Inferior parietal cortex (tissue), 1 donor: ENCODE results near the gene EIF2B1.

Experiments used
- DNase-seq: peaks from one replicate; pipeline ENCODE4 v3.0.0-alpha.2; 2016; ENCODE audit errors: extremely low spot score

EIF2B1 gene

GRCh38 chr12:123633379-123634141, at the start of gene EIF2B1, which contains the start of gene GTF2H3:
TSS of gene EIF2B1 (minus strand) at chr12:123633686. CDS start at chr12:123633557, 129 bp downstream.
TSS of gene GTF2H3 (plus strand) at chr12:123633829. CDS start at chr12:123633860, 31 bp downstream.
- DNase-seq, result peak; percentile 98

GRCh38 chr12:123681605-123682004, 48.1 kb upstream of the EIF2B1 start:
- DNase-seq, result no peak

- DNase-seq, result no peak
These were observed 45.5 kb upstream of the EIF2B1 start for GRCh38 chr12:123678981-123679380.

- DNase-seq, result no peak
These were observed 43.3 kb upstream of the EIF2B1 start for GRCh38 chr12:123676616-123677320.

GRCh38 chr12:123675436-123675835, 42.0 kb upstream of the EIF2B1 start:
- no peak for DNase-seq

- no peak for DNase-seq
These were observed 38.4 kb upstream of the EIF2B1 start for GRCh38 chr12:123671876-123672275.

- DNase-seq, result peak; percentile 90
These were observed 37.6 kb upstream of the EIF2B1 start, which contains the start of gene TCTN2 for GRCh38 chr12:123670882-123671728. TSS of gene TCTN2 (plus strand) at chr12:123671113. CDS start at chr12:123671241, 128 bp downstream.

- no peak for DNase-seq
These were observed 34.3 kb upstream of the EIF2B1 start for GRCh38 chr12:123667771-123668170.

- no peak for DNase-seq
These were observed 26.7 kb upstream of the EIF2B1 start for GRCh38 chr12:123659996-123660727.

GRCh38 chr12:123657211-123657610, 23.7 kb upstream of the EIF2B1 start:
- DNase-seq, result no peak

GRCh38 chr12:123656392-123656791, 22.9 kb upstream of the EIF2B1 start:
- DNase-seq, result no peak

- no peak for DNase-seq
These were observed 21.9 kb upstream of the EIF2B1 start for GRCh38 chr12:123655420-123655819.

- no peak for DNase-seq
These were observed 20.7 kb upstream of the EIF2B1 start for GRCh38 chr12:123654129-123654701.

GRCh38 chr12:123648401-123648800, 14.9 kb upstream of the EIF2B1 start:
- DNase-seq, result no peak

- peak; percentile 50 for DNase-seq
These were observed 12.4 kb upstream of the EIF2B1 start for GRCh38 chr12:123645878-123646277.

- DNase-seq, result no peak
These were observed 11.9 kb upstream of the EIF2B1 start for GRCh38 chr12:123645380-123645779.

GRCh38 chr12:123643911-123644310, 10.4 kb upstream of the EIF2B1 start:
- DNase-seq, result no peak

GRCh38 chr12:123634142-123634561, 666 bp upstream of the EIF2B1 start:
- no peak for DNase-seq

- DNase-seq, result no peak
These were observed 11.6 kb downstream of the EIF2B1 start for GRCh38 chr12:123621619-123622530.

GRCh38 chr12:123621101-123621500, 12.4 kb downstream of the EIF2B1 start:
- no peak for DNase-seq
